SK-N-SH (cell line): Measurements from ENCODE around the gene CCP110. TPM values are rescaled to one million over a fixed set of nuclear protein-coding genes. Genes with fewer than 3 reads are reported as not detected.

Experiments
- polyA plus RNA-seq, 3 experiments: library from polyadenylated mRNA; depleted of rRNA; stranded (reverse); fragments of >200 nt; gene quantifications; 2 replicates each; pipeline ENCODE4 v1.2.3, GENCODE V29; 2012

Gene CCP110
- polyA plus RNA-seq, 1 of the 3 experiments (the other 2 are of a cell fraction), result 5.4 TPM

Other genes starting within 250 kb of the CCP110 start
- gene CLEC19A, start 238.2 kb upstream of the CCP110 start, polyA plus RNA-seq (2012; rRNA removed), result not detected in 2 replicates
- not detected in 2 replicates for gene TMC5, start 106.1 kb upstream of the CCP110 start, polyA plus RNA-seq (2012; rRNA removed)
- 37.0 and 40.5 TPM in 2 replicates for gene GDE1, start 1.8 kb upstream of the CCP110 start, polyA plus RNA-seq (2012; rRNA removed)
- gene VPS35L, start 31.8 kb downstream of the CCP110 start, polyA plus RNA-seq (2012; rRNA removed), result 24.8 and 35.3 TPM in 2 replicates
- gene KNOP1, start 194.3 kb downstream of the CCP110 start, polyA plus RNA-seq (2012; rRNA removed), result 10.6 and 13.2 TPM in 2 replicates
- 7.3 and 8.6 TPM in 2 replicates for gene IQCK, start 194.3 kb downstream of the CCP110 start, polyA plus RNA-seq (2012; rRNA removed)